Testis (tissue), 2 donors: ENCODE results near the gene KRTAP2-1.

Experiments
- POLR2A ChIP-seq: fragments of 450-650 bp; IDR thresholded peaks from one replicate; pipeline ENCODE4 v1.6.1; 2017; ENCODE audit warnings: antibody characterized with exemption, mild to moderate bottlenecking, moderate library complexity
- TF ChIP-seq, protein P1 (sequence below), 3 experiments: fragments of 450-650 bp in 2 of 3; fragments of 200-600 bp in 1 of 3; sonication (generic) in 1 of 3; IDR thresholded peaks; one replicate each; pipeline ENCODE4 v1.5.1; 2016 to 2019; ENCODE audit warnings: antibody characterized with exemption in 3 of 3, mild to moderate bottlenecking in 2 of 3, moderate library complexity in 1 of 3

DNA sequence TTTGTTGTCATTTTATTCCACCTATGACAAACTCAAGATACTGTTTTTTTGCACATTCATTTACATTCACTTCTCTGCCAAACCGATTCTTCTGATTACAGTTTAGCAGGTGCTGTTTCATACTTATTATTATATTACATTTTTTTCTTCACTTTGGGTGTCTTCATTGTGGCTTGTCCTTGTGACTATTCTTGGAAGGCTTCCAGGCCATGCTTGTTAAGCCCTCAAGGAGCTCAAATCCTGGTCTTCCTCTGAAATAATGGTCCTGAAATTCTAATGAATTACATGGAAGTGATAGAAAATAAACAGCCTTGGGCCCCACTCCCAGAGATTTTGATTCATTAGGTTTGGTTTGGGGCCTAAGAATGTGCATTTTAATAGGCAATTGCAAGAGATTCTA is 17.2 kb upstream of the KRTAP2-1 start:
- TF ChIP-seq, protein P1, sequence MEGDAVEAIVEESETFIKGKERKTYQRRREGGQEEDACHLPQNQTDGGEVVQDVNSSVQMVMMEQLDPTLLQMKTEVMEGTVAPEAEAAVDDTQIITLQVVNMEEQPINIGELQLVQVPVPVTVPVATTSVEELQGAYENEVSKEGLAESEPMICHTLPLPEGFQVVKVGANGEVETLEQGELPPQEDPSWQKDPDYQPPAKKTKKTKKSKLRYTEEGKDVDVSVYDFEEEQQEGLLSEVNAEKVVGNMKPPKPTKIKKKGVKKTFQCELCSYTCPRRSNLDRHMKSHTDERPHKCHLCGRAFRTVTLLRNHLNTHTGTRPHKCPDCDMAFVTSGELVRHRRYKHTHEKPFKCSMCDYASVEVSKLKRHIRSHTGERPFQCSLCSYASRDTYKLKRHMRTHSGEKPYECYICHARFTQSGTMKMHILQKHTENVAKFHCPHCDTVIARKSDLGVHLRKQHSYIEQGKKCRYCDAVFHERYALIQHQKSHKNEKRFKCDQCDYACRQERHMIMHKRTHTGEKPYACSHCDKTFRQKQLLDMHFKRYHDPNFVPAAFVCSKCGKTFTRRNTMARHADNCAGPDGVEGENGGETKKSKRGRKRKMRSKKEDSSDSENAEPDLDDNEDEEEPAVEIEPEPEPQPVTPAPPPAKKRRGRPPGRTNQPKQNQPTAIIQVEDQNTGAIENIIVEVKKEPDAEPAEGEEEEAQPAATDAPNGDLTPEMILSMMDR (IDR thresholded peaks at IDR 0.05) = no peak
- no peak for TF ChIP-seq POLR2A
